HG03520 (cell line): ENCODE measurements around the gene SEMA6A.

Experiments
- ATAC-seq: cut with Tn5 transposase; IDR thresholded peaks from one replicate; pipeline ENCODE4 v1.9.1; 2021; ENCODE audit warnings: mild to moderate bottlenecking, moderate library complexity; ENCODE audit not compliant: unreplicated experiment

SEMA6A gene

GRCh38 chr5:116415182-116415581 lies 159.4 kb downstream of the SEMA6A start:
- no peak for ATAC-seq

GRCh38 chr5:116411101-116411571 lies 163.5 kb downstream of the SEMA6A start:
- ATAC-seq = no peak

DNA sequence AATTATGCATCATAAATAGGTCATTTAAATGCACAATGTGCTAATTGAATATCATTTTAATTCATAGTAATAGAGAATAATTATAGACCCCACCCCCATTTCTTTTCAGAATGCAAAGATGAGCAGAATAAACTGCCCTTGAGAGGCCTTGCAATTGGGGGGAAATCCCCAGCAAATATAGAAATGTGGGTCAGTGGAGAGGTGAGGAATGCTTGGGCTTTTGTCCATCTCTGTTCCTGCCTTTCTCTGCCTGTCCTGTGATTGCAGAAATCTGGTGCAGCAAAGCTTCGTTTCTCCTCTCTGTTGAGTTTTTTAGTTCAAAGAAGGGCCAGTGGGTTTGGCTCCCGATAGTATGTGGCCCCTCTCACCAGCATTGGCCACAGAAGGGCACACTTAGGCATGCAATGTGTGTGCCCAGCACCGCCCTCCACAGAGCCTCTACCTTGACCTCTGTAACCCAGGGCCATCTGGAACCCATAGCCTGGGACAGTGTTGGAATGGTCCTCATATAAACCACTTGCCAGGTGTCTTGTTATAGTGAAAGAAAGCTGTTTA lies 164.2 kb downstream of the SEMA6A start:
- ATAC-seq = no peak

- no peak for ATAC-seq
These were observed 164.9 kb downstream of the SEMA6A start for GRCh38 chr5:116409591-116410296.

DNA sequence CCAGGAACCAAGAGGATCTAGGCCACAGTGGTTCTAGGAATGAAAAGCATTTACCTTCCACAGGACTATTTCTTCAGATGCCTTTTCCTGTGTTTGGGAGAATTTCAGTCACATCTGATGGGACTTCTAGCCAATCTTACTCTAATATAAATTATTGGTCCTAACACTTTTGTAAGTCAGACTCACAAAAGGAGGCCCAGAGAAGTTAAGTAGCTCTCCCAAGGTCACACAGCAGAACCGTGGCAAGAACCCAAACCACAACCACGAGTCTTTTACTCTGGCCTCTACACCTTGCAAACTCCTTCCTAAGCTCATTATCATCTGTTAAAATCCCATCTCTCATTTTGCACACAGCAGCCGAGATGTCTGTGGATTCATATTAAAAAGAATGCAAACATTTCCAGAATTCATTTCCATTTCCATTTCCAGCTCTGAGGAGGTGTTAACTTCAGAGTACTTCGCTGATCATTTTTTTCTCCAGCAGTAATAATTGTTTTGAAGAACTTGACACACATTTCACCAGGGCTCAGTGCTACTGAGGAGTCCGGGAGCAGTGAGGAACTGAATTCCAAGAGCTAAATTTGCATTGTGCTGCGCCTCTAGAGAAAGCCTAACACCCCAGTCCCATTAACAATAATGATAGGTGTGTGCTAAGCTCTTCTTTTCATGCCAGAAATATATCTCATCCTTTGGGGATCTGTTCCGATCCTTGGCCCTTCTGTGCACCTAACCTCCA lies 168.1 kb downstream of the SEMA6A start:
- no peak for ATAC-seq

- ATAC-seq = no peak
These were observed 169.8 kb downstream of the SEMA6A start for GRCh38 chr5:116404792-116405191.

DNA sequence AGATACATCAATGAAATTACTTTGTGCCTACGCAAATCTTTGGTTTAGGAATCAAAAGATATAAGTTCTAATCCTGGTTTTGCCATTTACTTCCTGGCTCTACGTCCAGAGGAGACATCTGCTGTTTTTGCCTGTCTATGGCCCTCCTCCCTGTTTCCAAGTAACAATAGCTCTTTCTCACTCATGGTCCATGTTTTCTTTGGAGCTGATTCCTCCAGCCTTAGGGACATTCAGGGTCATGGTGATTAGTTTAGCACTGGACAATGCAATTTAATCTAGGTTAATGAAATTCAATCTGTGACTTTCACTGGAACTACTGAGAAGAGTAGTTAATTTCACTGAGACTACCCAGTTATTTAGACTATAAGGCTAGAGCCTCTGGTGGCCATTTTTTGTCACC lies 170.6 kb downstream of the SEMA6A start:
- ATAC-seq = no peak

- no peak for ATAC-seq
These were observed 172.4 kb downstream of the SEMA6A start for GRCh38 chr5:116402235-116402634.

GRCh38 chr5:116401576-116401975 lies 173.0 kb downstream of the SEMA6A start:
- ATAC-seq = no peak

DNA sequence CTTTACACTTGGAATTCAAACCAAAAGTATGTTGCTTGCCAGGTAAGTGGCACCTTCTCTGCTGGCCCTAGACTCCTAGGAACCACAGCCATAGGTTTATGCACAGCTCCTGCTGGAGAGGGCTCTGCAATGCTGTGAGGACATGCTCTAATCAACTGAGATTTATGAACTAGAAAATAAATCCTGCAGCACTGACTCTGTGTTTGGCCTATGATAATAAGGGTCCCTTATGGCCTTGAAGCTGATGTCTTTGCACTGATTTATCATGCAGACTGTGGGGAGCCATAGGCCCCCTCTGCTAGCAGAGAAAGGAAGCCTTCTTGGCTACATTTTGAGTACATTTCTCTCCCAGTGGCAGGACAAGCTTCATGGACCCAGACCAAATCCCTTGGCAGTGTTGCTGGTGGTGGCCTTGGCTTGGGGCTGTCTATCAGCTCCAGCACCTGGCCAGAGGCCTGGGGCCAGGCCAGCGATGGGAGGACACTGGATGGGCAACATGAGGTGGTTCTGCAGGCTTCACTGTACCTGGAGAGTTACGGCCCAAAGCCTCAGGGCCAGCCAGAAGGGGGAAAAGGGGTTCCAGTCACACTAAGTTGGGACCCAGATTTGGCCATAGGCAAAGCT lies 178.0 kb downstream of the SEMA6A start:
- ATAC-seq = no peak

GRCh38 chr5:116395631-116396203 lies 178.9 kb downstream of the SEMA6A start:
- no peak for ATAC-seq

DNA sequence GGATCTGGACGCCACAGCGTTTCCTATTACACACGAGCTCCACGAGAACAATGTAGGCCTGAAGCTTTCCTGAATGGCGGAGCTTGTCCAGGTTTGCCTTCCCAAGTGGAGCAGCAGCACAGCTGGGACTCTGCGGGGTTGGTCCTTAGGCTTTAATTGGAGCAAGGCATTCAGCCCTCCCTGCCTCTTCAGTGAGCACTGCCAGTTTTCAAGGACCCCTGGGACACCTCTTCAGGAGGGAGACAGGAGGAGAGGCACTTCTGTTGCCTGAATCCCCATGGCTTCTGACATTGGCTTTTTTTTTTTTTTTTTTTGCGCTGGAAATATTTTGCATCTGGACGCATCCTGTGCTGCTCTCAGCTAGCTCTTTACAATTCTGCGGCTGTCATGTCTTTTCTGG lies 179.4 kb downstream of the SEMA6A start:
- no peak for ATAC-seq

DNA sequence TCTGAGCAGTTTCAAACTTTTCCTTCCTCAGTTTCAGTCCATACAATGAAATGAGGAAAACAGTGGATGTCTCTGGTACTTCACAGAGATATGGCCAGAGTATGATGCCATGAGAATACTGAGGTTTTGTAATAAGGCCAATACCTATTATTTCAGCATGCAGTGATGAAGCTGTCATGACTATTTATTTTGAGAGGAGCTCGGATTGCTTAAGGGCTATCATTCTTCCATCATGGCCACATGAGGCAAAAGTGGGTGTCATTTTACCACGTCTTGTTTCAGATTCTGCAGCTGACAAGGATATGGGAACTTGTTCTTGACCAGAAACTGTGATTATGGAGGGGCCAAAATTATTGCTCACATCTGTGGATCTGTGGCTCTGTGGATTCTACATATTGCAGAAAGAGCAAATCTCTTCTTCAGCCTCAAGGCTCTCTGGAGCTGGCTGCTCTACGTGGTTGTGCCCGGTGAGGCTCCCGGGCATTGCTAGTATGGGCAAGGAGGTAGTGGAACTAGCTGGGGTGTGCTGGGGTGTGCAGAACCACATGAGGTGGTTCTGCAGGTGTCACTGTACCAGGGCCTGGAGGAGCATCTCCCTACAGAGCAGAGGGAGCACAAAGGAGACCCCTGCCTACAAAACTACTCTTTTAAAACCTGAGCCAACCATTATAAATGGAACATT lies 180.3 kb downstream of the SEMA6A start:
- ATAC-seq = no peak
